Measurements from ENCODE around the gene MN1. TPM values are rescaled to one million over a fixed set of nuclear protein-coding genes. Genes with fewer than 3 reads are reported as not detected.

The MN1 gene
- total RNA-seq, 1 donor from 2014 or later: 4.0 TPM

DNA sequence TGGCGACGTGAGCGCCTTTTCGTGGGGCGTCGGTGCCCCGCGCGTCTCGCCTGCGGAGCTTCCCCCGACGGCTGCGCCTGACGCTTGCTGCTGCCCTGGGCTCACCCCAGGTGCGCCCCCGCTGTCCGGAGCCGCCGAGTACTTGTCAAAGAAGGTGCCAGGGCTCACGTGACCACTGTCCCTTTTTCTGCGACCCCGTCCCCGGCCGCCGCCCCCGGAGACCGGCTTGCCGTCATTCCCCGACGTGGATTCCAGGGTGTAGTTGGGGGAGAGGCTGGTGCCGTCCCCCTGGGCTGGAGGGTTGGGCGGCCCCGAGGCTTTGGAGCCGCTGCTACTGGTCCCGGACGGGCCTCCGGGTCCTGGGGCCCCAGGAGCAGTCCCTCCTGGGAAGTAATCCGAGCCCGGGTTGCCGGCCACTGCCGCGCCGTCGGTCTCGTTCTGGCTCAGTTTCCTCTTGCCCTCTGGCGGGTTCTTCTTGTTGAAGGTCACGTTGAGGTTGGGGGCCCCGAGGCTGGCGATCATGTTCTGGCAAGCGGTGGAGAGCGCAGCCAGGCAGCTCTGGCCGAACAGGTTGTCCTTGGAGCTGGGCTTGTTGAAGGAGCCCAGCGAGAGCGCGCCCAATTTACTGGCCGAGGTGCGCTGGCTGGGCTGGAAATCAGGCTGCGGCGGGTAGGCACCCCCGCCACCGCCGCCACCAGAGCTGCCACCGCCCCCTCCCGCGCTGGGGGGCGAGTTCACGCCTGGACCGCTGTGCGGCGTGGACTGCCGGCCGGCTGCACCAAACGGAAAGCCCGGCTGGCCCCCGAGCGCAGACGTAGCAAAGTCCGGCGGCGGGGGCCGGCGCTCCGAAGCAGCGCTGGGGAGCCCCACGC lies 3.8 kb downstream of the MN1 start:
- ATAC-seq (no peak), DNase-seq (no peak)
- TF ChIP-seq, protein P1, sequence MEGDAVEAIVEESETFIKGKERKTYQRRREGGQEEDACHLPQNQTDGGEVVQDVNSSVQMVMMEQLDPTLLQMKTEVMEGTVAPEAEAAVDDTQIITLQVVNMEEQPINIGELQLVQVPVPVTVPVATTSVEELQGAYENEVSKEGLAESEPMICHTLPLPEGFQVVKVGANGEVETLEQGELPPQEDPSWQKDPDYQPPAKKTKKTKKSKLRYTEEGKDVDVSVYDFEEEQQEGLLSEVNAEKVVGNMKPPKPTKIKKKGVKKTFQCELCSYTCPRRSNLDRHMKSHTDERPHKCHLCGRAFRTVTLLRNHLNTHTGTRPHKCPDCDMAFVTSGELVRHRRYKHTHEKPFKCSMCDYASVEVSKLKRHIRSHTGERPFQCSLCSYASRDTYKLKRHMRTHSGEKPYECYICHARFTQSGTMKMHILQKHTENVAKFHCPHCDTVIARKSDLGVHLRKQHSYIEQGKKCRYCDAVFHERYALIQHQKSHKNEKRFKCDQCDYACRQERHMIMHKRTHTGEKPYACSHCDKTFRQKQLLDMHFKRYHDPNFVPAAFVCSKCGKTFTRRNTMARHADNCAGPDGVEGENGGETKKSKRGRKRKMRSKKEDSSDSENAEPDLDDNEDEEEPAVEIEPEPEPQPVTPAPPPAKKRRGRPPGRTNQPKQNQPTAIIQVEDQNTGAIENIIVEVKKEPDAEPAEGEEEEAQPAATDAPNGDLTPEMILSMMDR (IDR thresholded peaks at IDR 0.05): no peak
- Histone ChIP-seq H3K9me3 (no peaks in the 10 kb centered on the region), H3K27me3 (peaks cover 21% of the 10 kb centered on the region), H3K36me3 (no peaks in the 10 kb centered on the region), H3K4me1 (peaks cover 18% of the 10 kb centered on the region), H3K27ac (no peak overlapping the region), H3K4me3 (no peak overlapping the region)
- intact Hi-C loops (cut with DNase I): no loop called here

DNA sequence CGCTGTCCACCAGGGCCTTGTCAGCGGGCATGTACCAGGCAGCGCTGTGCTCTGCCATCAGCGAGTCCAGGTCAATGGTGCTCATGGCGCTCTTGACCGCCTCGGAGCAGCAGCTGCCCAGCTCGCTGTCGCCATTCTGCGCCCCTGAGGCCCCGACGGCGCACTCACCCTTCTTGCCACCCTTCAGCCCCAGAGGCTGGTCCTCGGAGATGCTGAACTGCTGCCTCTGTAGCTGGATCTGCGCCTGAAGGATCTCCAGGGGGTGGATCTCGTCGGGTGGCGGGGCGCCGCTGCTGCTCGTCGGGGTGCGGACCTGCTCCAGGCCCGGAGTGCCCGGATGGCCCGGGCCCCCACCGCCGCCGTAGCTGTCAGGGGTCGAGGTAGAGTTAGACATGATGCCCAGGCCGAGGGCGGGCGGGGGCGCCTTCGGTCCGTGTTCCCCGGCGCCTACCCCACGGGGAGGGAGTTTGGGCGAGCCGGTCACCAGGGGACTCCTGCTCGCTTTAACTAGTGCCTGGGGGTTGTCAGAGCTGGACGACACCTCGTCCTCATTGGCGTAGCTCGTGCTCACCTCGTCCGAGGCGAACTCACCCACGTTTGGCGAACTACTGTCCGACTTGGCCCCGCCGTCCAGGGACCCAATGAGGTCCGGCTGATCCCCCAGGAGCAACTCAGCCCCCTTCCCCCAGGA lies 4.6 kb downstream of the MN1 start:
- peaks cover 10% of the 10 kb centered on the region for H3K4me1 ChIP-seq
- H3K36me3 ChIP-seq: no peaks in the 10 kb centered on the region
- no peak for ATAC-seq
- H3K27ac ChIP-seq: no peak overlapping the region
- no peak overlapping the region for H3K4me3 ChIP-seq
- DNase-seq: no peak
- no peaks in the 10 kb centered on the region for H3K9me3 ChIP-seq
- intact Hi-C loops (cut with DNase I): no loop called here
- H3K27me3 ChIP-seq: peaks cover 21% of the 10 kb centered on the region
- TF ChIP-seq, protein P1 (IDR thresholded peaks at IDR 0.05): no peak

DNA sequence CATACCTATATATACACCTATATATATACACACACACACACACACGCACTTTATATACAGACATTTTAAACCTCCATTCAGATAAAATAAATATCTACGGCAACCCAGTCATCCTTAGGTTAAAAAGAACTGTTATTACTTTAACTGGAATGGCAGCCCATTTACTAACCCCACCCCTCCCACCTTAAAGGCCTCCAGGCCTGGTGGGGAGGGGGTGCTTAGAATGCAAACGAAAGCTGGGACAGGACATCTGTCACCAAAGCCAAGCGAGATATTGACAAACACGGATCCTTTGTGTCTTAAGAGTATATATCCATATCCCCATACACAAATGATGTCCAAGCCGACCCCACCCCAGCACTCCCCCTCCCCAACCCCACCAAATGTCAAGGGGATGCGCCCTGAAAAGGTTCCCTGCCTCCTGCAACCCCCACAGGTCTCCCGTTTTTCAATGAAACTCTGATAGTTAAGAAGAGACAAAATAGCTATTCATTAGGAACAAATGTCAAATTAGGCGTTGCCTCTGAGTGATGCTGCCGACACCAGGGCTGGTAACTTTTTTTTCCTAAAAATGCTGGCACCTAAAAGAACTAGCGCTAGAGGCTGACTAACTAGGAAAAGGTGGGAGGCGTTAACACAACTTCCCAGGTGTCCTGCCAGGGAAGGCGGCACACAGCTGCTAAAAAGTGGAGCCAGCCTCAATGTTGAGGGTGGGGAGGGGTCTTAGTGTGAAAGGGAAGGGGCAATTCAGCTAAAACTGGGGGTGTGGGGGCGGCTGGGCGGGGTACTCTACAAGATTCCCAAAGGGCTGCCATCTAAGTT lies 5.6 kb downstream of the MN1 start:
- Histone ChIP-seq H3K27me3 (peaks cover 21% of the 10 kb centered on the region), H3K27ac (no peak overlapping the region), H3K4me1 (peaks cover 9% of the 10 kb centered on the region), H3K9me3 (no peaks in the 10 kb centered on the region), H3K4me3 (no peak overlapping the region), H3K36me3 (no peaks in the 10 kb centered on the region)
- TF ChIP-seq, protein P1 (IDR thresholded peaks at IDR 0.05): no peak
- intact Hi-C loops (cut with DNase I): no loop called here
- ATAC-seq (no peak), DNase-seq (no peak)

DNA sequence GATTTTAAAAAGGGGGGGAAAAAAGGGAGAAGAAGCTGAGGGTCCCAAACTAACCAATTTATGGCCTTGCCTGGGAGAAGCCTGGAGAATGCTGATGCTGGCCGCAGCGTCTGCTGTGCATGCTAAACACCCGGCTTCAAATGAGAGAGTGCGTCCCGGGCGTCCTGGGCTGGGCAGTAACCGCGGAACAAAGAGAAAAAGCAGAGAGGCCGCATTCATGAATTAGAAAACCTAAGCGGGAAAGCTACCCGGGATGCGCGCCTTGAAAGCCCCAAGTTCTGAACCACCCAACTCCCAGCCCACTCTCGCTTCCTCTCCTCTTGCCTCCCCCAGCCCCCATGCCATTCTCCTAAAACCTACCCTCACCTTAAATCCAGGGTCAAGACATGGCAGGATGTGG lies 6.5 kb downstream of the MN1 start:
- Histone ChIP-seq H3K4me3 (no peak overlapping the region), H3K4me1 (peaks cover under 1% of the 10 kb centered on the region), H3K9me3 (no peaks in the 10 kb centered on the region), H3K27me3 (peaks cover 13% of the 10 kb centered on the region), H3K36me3 (no peaks in the 10 kb centered on the region), H3K27ac (no peak overlapping the region)
- TF ChIP-seq, protein P1 (IDR thresholded peaks at IDR 0.05): no peak
- no peak for ATAC-seq
- DNase-seq: no peak
- intact Hi-C loops (cut with DNase I): no loop called here

DNA sequence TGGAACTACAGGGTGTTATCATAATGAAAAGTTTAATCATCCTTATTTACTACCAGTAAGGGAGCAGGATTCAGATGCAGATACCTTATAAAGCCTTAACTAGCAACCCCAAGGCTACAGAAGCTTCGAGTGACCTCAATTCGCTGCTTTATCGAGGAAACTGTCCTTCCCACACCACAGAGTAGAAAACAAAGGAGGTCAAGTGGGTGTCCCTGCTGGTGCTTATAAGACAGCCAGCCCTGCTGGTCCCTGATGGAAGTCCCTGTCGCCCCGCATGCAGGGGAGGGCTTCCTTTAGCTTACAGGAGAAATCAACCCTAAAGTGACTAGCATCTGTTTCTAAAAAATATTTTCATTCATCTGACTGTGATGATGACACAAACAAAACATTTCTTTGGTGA lies 7.3 kb downstream of the MN1 start:
- DNase-seq (no peak), ATAC-seq (no peak)
- no peaks in the 10 kb centered on the region for H3K4me1 ChIP-seq
- H3K4me3 ChIP-seq: no peak overlapping the region
- H3K36me3 ChIP-seq: no peaks in the 10 kb centered on the region
- TF ChIP-seq, protein P1 (IDR thresholded peaks at IDR 0.05): no peak
- no peaks in the 10 kb centered on the region for H3K9me3 ChIP-seq
- peaks cover 4% of the 10 kb centered on the region for H3K27me3 ChIP-seq
- H3K27ac ChIP-seq: no peak overlapping the region
- intact Hi-C loops (cut with DNase I): no loop called here

Measured in upper lobe of right lung (tissue), 1 donor.